ENCODE results near the gene TCAP. TPM values are rescaled to one million over a fixed set of nuclear protein-coding genes. Genes with fewer than 3 reads are reported as not detected.

The TCAP gene
- total and polyA plus RNA-seq, 12 donors, result 0.78 to 13.6 (median 1.8) TPM; not detected in 1

GRCh38 chr17:39688945-39689344 lies 23.8 kb downstream of the TCAP start:
- TF ChIP-seq POLR2A (IDR thresholded peaks at IDR 0.05) (no peak), CTCF (IDR thresholded peaks at IDR 0.05) (no peak)
- no peak for DNase-seq
- 46 to 58% (median 51%) methylated on average over 3 of the region's 3 CpGs for WGBS, 4 donors
- peak overlapping the region in 1 of 4 donors; percentile 66 for H3K4me3 ChIP-seq
- no peak overlapping the region for H3K27ac ChIP-seq
- H3K36me3 ChIP-seq (replicated peaks in 1 of 2), result no peaks in the 10 kb centered on the region
- no peaks in the 10 kb centered on the region for H3K27me3 ChIP-seq
- H3K4me1 ChIP-seq (replicated peaks in 1 of 2), result peaks cover 8 to 14% of the 10 kb centered on the region in 2 donors
- H3K9me3 ChIP-seq (replicated peaks in 1 of 3), result no peaks in the 10 kb centered on the region
- intact Hi-C loops (cut with DNase I), result no loop called here

DNA sequence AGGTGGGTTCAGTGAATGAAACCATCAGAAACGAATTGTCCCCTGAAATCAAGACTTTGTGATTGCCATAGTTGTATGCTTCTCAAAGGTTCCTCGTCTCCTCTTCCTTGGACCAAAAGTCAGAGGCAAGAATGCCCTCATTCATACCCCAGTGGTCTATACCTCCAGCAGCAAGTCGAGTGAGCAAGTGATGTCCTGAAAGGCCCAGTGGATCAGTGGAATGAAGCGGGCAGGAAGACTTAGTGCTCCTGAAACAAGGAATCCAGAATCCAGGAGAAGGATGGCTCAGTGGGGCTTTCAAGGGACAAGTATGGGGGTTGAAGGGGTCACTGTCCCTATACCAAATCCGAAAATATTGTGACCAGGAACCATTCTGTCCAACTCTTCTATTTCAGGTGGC lies 29.4 kb downstream of the TCAP start:
- Histone ChIP-seq H3K27ac (no peak overlapping the region), H3K27me3 (peaks cover 7% of the 10 kb centered on the region), H3K4me3 (no peak overlapping the region), H3K9me3 (replicated peaks in 1 of 3) (no peaks in the 10 kb centered on the region), H3K36me3 (replicated peaks in 1 of 2) (no peaks in the 10 kb centered on the region), H3K4me1 (replicated peaks in 1 of 2) (no peaks in the 10 kb centered on the region)
- whole genome bisulfite sequencing, 4 donors, result 86 to 96% (median 87%) methylated on average over 5 of the region's 5 CpGs
- DNase-seq, result no peak
- TF ChIP-seq POLR2A (IDR thresholded peaks at IDR 0.05) (no peak), CTCF (IDR thresholded peaks at IDR 0.05) (no peak)
- intact Hi-C loops (cut with DNase I), result no loop called here

GRCh38 chr17:39695089-39695474 lies 29.9 kb downstream of the TCAP start:
- no peak for DNase-seq

DNA sequence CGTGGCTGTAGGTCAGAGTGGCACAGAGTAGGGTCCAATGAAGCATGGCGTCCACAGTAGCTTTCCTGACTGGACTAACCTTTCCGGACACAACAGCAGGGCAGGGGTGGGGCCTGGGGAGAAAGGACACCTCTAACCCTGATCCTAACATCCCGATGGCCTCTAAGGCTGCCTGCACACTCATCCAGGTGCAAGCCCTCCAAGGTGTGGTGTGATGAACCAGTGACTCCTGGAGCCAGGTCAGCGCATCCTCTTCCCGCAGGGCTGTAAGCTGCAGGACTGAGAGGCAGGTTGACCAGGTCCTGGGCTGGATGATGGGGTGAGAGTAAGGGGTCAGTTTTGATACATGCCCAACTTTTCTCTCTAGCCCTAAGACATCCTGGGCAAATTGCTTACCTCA lies 31.6 kb downstream of the TCAP start:
- Histone ChIP-seq H3K4me3 (no peak overlapping the region), H3K27me3 (peaks cover 16% of the 10 kb centered on the region), H3K27ac (no peak overlapping the region), H3K4me1 (replicated peaks in 1 of 2) (no peaks in the 10 kb centered on the region), H3K36me3 (replicated peaks in 1 of 2) (no peaks in the 10 kb centered on the region), H3K9me3 (replicated peaks in 1 of 3) (no peaks in the 10 kb centered on the region)
- intact Hi-C loops (cut with DNase I), result no loop called here
- no peak for DNase-seq
- TF ChIP-seq CTCF (IDR thresholded peaks at IDR 0.05) (no peak), POLR2A (IDR thresholded peaks at IDR 0.05) (no peak)
- WGBS, 4 donors, result 79 to 84% (median 82%) methylated on average over 5 to 6 of the region's 6 CpGs

More at GRCh38 chr17:39695089-39695474, 29.9 kb downstream of the TCAP start:
- H3K4me3 ChIP-seq, result no peak overlapping the region
- no peaks in the 10 kb centered on the region for H3K36me3 ChIP-seq (replicated peaks in 1 of 2)
- H3K27me3 ChIP-seq, result peaks cover 12% of the 10 kb centered on the region
- 83 to 87% (median 86%) methylated on average over 2 of the region's 2 CpGs for WGBS, 4 donors
- TF ChIP-seq CTCF (IDR thresholded peaks at IDR 0.05), result no peak
- TF ChIP-seq POLR2A (IDR thresholded peaks at IDR 0.05), result no peak
- H3K4me1 ChIP-seq (replicated peaks in 1 of 2), result no peaks in the 10 kb centered on the region
- H3K27ac ChIP-seq, result no peak overlapping the region
- intact Hi-C loops (cut with DNase I), result no loop called here
- no peaks in the 10 kb centered on the region for H3K9me3 ChIP-seq (replicated peaks in 1 of 3)
